ENCODE data around the gene ECI1. TPM values are rescaled to one million over a fixed set of nuclear protein-coding genes. Genes with fewer than 3 reads are reported as not detected.

ECI1 gene
- total RNA-seq, 2 donors from 2014 or later, result 71.8 to 108 TPM

DNA sequence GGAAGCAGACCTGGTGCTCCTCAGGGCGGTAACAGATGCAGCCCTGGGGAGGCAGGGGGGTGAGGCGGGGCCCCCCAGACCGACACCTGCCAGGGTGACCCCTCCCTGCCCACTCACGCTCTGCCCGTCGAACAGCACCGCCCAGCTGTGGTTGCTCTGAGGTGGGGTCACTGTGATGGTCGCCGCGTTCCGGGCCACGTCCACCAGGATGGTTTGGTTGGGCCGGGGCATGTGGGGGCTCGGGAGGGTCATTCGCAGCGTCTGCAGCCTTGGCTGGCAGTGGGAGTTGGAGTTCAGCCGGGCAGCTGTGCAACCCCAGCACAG is 41.4 kb downstream of the ECI1 start:
- TF ChIP-seq, protein P1, sequence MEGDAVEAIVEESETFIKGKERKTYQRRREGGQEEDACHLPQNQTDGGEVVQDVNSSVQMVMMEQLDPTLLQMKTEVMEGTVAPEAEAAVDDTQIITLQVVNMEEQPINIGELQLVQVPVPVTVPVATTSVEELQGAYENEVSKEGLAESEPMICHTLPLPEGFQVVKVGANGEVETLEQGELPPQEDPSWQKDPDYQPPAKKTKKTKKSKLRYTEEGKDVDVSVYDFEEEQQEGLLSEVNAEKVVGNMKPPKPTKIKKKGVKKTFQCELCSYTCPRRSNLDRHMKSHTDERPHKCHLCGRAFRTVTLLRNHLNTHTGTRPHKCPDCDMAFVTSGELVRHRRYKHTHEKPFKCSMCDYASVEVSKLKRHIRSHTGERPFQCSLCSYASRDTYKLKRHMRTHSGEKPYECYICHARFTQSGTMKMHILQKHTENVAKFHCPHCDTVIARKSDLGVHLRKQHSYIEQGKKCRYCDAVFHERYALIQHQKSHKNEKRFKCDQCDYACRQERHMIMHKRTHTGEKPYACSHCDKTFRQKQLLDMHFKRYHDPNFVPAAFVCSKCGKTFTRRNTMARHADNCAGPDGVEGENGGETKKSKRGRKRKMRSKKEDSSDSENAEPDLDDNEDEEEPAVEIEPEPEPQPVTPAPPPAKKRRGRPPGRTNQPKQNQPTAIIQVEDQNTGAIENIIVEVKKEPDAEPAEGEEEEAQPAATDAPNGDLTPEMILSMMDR (IDR thresholded peaks at IDR 0.05), result no peak
- Histone ChIP-seq H3K36me3 (peaks cover 30% of the 10 kb centered on the region), H3K27me3 (no peaks in the 10 kb centered on the region), H3K9me3 (no peaks in the 10 kb centered on the region), H3K27ac (no peak overlapping the region), H3K4me1 (peaks cover 0 to 37% of the 10 kb centered on the region in 2 donors), H3K4me3 (no peak overlapping the region)
- DNase-seq (ENCODE audit: low spot score), result no peak

DNA sequence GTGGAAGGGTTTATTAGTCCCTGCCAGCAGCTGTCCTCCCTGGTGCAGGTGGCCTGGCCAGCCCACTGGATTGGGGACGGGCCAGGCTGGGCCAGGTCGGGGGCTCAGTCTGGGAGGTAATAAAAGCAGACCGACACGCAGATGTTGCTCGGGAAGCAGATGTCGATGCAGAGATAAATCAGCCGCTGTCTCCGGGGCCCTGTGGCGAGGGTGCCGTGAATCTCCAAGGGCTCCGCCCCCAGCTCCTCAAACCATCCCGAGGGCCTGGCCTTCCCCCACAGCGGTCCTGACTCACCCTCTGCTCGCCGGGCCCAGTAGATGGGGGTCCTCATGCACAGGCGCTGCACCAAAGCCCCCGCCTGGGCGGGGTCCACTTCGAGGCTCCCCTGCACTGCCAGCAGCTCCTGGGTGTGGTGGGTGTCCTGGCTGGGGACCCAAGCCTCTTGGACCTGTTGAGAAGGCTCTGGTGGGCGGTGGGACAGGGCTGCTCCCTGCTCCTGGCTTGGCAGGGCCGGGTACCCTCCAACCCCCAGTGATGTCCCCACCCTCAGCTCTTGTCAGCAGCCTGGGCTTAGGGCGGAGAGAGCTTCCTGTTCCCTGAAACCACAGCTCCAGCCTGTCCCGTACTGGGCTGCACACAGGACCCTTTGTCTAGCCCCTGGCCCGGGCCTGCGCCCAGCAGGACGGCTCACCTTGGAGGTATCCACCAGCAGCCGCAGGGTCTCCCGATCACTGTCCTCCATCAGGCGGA is 42.0 kb downstream of the ECI1 start:
- DNase-seq (ENCODE audit: low spot score), result no peak
- Histone ChIP-seq H3K27ac (no peak overlapping the region), H3K9me3 (no peaks in the 10 kb centered on the region), H3K36me3 (peaks cover 30% of the 10 kb centered on the region), H3K4me1 (peaks cover 0 to 41% of the 10 kb centered on the region in 2 donors), H3K27me3 (no peaks in the 10 kb centered on the region), H3K4me3 (no peak overlapping the region)
- TF ChIP-seq, protein P1 (IDR thresholded peaks at IDR 0.05), result no peak

DNA sequence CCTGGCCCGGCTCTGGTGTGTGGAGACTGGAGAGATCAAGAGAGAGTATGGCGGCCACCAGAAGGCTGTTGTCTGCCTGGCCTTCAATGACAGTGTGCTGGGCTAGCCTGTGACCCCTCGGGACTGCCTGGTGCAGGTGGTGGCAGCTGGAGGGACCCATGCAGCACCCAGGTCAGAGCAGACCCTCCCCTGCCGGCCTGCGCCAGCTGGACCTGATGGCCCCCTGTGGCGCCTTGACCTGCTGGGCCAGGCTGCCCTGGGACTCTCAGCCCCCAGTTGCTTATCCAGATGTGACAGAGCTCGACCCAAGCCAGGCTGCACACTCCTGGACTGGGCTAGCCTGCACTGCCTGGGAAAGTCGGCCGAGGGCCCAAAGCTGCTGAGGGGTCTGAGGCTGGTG is 42.6 kb downstream of the ECI1 start:
- H3K4me1 ChIP-seq, result peaks cover 0 to 38% of the 10 kb centered on the region in 2 donors
- H3K27me3 ChIP-seq, result no peaks in the 10 kb centered on the region
- TF ChIP-seq, protein P1 (IDR thresholded peaks at IDR 0.05), result no peak
- H3K9me3 ChIP-seq, result no peaks in the 10 kb centered on the region
- peaks cover 30% of the 10 kb centered on the region for H3K36me3 ChIP-seq
- H3K27ac ChIP-seq, result no peak overlapping the region
- H3K4me3 ChIP-seq, result no peak overlapping the region
- no peak for DNase-seq (ENCODE audit: low spot score)

DNA sequence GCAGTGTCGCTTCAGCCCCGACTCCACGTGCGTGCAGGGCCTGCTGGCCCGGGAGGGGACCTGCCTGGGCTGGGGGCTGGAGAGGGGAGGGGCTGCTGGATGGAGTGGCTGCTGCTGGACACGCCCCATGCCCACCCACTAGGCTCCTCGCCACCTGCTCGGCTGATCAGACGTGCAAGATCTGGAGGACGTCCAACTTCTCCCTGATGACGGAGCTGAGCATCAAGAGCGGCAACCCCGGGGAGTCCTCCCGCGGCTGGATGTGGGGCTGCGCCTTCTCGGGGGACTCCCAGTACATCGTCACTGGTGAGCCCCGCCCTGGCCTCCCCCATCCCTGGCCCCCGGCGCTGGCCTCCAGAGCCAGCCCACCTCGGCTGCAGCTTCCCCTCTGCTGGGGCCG is 43.1 kb downstream of the ECI1 start:
- peaks cover 30% of the 10 kb centered on the region for H3K36me3 ChIP-seq
- H3K9me3 ChIP-seq, result no peaks in the 10 kb centered on the region
- H3K4me1 ChIP-seq, result peaks cover 0 to 33% of the 10 kb centered on the region in 2 donors
- no peak overlapping the region for H3K4me3 ChIP-seq
- H3K27ac ChIP-seq, result no peak overlapping the region
- TF ChIP-seq, protein P1 (IDR thresholded peaks at IDR 0.05), result no peak
- H3K27me3 ChIP-seq, result no peaks in the 10 kb centered on the region
- no peak for DNase-seq (ENCODE audit: low spot score)

DNA sequence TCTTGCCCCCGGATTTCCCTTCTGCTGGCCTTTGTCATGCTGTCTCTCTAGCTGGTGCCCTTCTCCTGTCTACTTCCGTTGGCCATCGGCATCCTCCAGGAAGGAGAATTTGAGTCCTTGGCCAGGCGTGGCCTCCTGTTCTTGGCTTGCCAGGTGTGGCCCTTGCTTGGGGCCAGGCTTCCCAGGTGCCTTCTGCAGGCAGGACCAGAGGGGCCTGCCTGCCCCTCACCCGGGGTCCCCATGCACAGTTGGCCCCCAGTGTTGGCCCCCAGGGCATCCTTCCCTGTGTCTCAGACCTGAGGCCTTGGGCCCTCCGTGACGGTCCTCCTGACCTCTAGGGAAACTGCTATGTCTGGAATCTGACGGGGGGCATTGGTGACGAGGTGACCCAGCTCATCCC is 43.5 kb downstream of the ECI1 start:
- Histone ChIP-seq H3K4me1 (peaks cover 0 to 28% of the 10 kb centered on the region in 2 donors), H3K27me3 (no peaks in the 10 kb centered on the region), H3K27ac (no peak overlapping the region), H3K4me3 (no peak overlapping the region), H3K9me3 (no peaks in the 10 kb centered on the region), H3K36me3 (peaks cover 30% of the 10 kb centered on the region)
- DNase-seq (ENCODE audit: low spot score), result no peak
- TF ChIP-seq, protein P1 (IDR thresholded peaks at IDR 0.05), result no peak

Measured in right atrium auricular region (tissue), 2 donors.